ENCODE measurements around the gene ZNF778. TPM values are rescaled to one million over a fixed set of nuclear protein-coding genes. Genes with fewer than 3 reads are reported as not detected.

Gene ZNF778
- total RNA-seq, 1 donor from 2014 or later = 11.4 TPM

DNA sequence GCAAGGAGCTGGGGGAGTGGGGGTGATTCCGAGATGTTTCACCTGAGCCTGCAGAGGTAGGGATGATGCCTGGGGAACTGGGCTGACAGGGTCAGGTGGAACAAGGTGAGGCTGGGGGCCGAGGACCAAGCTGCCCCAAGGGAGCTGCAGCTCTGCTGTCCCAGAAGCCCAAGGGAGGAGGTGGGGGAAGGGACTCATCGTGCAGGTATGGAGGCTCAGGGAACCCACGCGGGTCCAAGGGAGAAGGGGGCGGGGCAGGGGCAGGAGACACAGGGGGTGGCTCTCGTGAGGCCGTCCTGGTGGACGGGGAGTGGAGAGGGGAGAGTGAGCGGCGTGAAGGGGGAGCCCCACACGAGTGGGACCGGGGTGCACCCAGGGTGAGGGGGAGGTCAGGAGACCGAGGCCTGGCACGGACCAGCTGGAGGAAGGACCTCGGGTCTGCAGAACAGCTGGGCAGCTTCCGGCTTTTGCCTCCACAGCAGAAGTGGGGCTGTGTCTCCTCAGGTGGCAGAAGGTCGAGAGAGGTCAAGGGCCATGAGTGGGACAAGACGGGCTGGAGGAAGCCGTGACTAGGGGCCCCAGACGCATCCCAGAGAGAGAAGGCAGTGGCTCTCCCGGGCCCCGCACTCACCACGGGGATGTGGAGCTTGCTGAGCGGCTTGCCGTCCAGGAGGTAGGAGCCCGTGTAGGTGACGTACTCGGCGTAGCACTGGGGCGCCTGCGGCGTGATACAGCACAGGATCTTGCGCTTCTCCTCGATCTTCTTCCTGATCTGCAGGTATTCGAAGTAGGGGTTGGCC is 61.1 kb downstream of the ZNF778 start:
- CTCF ChIA-PET = no interaction called here
- Mint-ChIP-seq H3K4me1 (no peaks in the 10 kb centered on the region), H3K27me3 (no peaks in the 10 kb centered on the region), H3K4me3 (no peak overlapping the region), H3K36me3 (ENCODE audit: low read depth) (peaks cover 51% of the 10 kb centered on the region), H3K9me3 (no peaks in the 10 kb centered on the region), H3K27ac (no peak overlapping the region)
- DNase-seq (no peak), ATAC-seq (ENCODE audit: low read depth) (no peak)
- intact Hi-C loops (cut with micrococcal nuclease) = no loop called here
- TF ChIP-seq, protein P1, sequence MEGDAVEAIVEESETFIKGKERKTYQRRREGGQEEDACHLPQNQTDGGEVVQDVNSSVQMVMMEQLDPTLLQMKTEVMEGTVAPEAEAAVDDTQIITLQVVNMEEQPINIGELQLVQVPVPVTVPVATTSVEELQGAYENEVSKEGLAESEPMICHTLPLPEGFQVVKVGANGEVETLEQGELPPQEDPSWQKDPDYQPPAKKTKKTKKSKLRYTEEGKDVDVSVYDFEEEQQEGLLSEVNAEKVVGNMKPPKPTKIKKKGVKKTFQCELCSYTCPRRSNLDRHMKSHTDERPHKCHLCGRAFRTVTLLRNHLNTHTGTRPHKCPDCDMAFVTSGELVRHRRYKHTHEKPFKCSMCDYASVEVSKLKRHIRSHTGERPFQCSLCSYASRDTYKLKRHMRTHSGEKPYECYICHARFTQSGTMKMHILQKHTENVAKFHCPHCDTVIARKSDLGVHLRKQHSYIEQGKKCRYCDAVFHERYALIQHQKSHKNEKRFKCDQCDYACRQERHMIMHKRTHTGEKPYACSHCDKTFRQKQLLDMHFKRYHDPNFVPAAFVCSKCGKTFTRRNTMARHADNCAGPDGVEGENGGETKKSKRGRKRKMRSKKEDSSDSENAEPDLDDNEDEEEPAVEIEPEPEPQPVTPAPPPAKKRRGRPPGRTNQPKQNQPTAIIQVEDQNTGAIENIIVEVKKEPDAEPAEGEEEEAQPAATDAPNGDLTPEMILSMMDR (IDR thresholded peaks at IDR 0.05) = no peak
- POLR2A ChIA-PET = interaction anchor here (0.6 kb wide), 1 partner anchor 445 kb away, joined by 4 read pairs; no protein-coding TSS in a partner anchor

DNA sequence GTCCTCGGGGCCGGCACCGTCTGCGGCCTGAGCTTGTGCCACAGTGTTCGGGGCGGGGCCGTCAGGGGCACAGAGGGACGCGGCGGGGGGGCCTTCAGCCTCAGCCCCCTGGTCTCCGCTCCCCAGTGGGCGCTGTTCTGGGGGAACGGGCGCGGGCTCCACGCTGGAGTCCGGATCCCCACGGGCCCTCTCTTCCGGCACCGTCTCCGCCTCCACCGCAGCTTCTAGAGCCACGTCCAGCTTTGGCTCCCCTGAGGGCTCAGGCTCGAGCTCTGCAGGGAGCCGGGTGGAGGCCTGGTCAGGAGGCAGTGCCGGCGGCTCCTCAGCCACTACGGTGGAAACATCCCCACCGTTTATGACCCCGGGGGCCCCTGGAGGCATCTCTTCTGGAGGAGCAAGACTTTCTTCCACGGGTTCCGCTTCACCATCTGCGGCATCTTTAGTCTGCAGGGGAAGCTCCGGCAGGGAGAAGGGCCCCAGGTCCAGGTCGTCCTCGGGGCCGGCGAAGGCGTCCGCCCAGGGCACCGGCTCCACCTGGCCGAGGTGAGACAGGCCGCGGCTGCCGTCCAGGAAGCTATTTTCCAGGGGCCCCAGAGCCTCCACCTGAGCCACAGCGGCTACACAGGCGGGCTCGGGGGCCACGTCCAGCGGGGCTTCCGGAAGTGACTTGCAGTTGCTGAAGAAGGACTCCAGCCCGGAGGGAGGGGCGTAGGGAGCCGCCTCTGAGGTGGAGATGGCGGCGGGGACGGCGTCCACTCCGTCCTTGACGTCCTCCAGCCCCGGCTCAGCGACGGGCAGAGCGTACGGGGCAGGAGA is 62.4 kb downstream of the ZNF778 start:
- DNase-seq = no peak
- no peaks in the 10 kb centered on the region for H3K9me3 Mint-ChIP-seq
- H3K4me1 Mint-ChIP-seq = no peaks in the 10 kb centered on the region
- no peak overlapping the region for H3K27ac Mint-ChIP-seq
- ChIA-PET POLR2A (no interaction called here), CTCF (no interaction called here)
- H3K27me3 Mint-ChIP-seq = no peaks in the 10 kb centered on the region
- intact Hi-C loops (cut with micrococcal nuclease) = no loop called here
- H3K36me3 Mint-ChIP-seq (ENCODE audit: low read depth) = peaks cover 40% of the 10 kb centered on the region
- H3K4me3 Mint-ChIP-seq = no peak overlapping the region
- TF ChIP-seq, protein P1 (IDR thresholded peaks at IDR 0.05) = no peak
- no peak for ATAC-seq (ENCODE audit: low read depth)

DNA sequence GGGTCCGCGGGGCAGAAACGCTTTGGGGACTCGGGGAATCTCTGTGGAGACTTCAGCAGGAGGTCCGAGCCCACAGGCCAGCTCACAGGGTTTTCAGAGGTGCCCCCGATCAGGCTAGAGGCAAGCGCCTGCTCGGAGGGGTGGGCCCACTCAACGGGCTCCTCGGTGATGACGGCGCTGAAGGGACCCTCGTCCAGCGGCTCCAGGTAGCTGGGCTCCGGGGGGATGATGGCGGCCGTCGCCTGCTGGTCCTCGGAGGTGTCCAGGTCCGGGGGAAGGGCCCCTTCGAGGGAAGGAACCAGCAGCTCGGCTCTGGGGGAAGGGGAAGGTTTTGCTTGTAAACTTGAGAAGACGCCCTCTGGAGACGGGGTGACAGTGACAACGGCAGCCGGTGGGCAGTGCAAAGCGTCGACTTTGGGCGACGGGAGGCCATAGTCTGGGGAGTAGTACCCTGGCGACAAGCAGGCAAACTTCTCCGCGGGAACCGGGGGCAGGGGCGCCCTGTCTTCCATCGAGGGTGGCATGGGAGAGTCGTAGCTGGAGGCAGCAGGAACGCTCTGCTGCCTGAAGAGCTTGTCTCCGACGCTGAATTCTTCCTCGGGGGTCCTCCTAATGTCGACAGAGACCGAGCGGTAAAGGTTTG is 63.2 kb downstream of the ZNF778 start:
- TF ChIP-seq, protein P1 (IDR thresholded peaks at IDR 0.05) = no peak
- ChIA-PET POLR2A (no interaction called here), CTCF (no interaction called here)
- H3K27ac Mint-ChIP-seq = no peak overlapping the region
- no peak overlapping the region for H3K4me3 Mint-ChIP-seq
- no peaks in the 10 kb centered on the region for H3K4me1 Mint-ChIP-seq
- H3K27me3 Mint-ChIP-seq = no peaks in the 10 kb centered on the region
- H3K9me3 Mint-ChIP-seq = no peaks in the 10 kb centered on the region
- ATAC-seq (ENCODE audit: low read depth) = no peak
- intact Hi-C loops (cut with micrococcal nuclease) = no loop called here
- peaks cover 32% of the 10 kb centered on the region for H3K36me3 Mint-ChIP-seq (ENCODE audit: low read depth)
- DNase-seq = no peak

DNA sequence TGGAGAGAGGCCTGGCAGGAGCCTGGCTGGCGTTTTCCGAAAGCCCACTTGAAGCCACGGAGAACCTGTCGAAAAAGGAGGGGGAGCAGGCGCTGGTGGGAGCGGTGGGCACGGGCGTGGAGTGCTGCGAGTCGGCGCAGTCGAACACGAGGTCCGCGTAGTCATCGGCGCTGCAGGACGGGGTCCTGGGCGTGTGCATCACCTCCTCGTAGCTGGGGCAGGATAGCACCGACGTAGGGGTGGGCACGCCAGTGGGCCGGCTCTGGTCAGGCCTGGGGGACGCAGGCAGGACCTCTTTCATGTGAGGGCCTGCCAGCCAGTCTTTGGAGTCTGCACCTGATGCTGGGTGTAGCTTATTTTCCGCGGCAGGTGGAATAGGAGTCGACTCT is 63.7 kb downstream of the ZNF778 start:
- Mint-ChIP-seq H3K27me3 (no peaks in the 10 kb centered on the region), H3K27ac (no peak overlapping the region), H3K4me3 (no peak overlapping the region), H3K36me3 (ENCODE audit: low read depth) (peaks cover 27% of the 10 kb centered on the region), H3K4me1 (no peaks in the 10 kb centered on the region), H3K9me3 (no peaks in the 10 kb centered on the region)
- TF ChIP-seq, protein P1 (IDR thresholded peaks at IDR 0.05) = no peak
- DNase-seq = no peak
- intact Hi-C loops (cut with micrococcal nuclease) = no loop called here
- no peak for ATAC-seq (ENCODE audit: low read depth)
- CTCF ChIA-PET = no interaction called here
- POLR2A ChIA-PET = interaction anchor here (1.2 kb wide), 1 partner anchor 17 kb away, joined by 3 read pairs; no protein-coding TSS in a partner anchor

- CTCF ChIA-PET = no interaction called here
- TF ChIP-seq, protein P1 (IDR thresholded peaks at IDR 0.05) = no peak
Observed at GRCh38 chr16:89281829-89282228, 64.3 kb downstream of the ZNF778 start.

More at GRCh38 chr16:89281829-89282228, 64.3 kb downstream of the ZNF778 start:
- intact Hi-C loops (cut with micrococcal nuclease) = no loop called here
- ATAC-seq (ENCODE audit: low read depth) (no peak), DNase-seq (no peak)
- H3K9me3 Mint-ChIP-seq = no peaks in the 10 kb centered on the region
- peaks cover 27% of the 10 kb centered on the region for H3K36me3 Mint-ChIP-seq (ENCODE audit: low read depth)
- no peaks in the 10 kb centered on the region for H3K27me3 Mint-ChIP-seq
- POLR2A ChIA-PET = interaction anchor here (1.2 kb wide), 1 partner anchor 17 kb away, joined by 3 read pairs; no protein-coding TSS in a partner anchor
- H3K4me1 Mint-ChIP-seq = no peaks in the 10 kb centered on the region
- H3K27ac Mint-ChIP-seq = no peak overlapping the region
- H3K4me3 Mint-ChIP-seq = no peak overlapping the region

All from activated B cell treated with CpG ODN at 0.5 μM for 24 hours (primary cell).